ENCODE results near the gene REXO4. TPM values are rescaled to one million over a fixed set of nuclear protein-coding genes. Genes with fewer than 3 reads are reported as not detected.
A peak's percentile ranks its signal among the peaks of the same experiment; 100 is the strongest.

Gene REXO4
- total RNA-seq, 1 donor from 2014 or later, result 22.5 TPM

- H3K9me3 Mint-ChIP-seq (ENCODE audit: unreplicated experiment), result no peaks in the 10 kb centered on the region
- no peak overlapping the region for H3K4me3 Mint-ChIP-seq (ENCODE audit: unreplicated experiment)
These were observed 44.2 kb upstream of the REXO4 start for GRCh38 chr9:133461975-133462374.

GRCh38 chr9:133460405-133461175 is 42.8 kb upstream of the REXO4 start:
- no peaks in the 10 kb centered on the region for H3K4me1 Mint-ChIP-seq (ENCODE audit: low read depth, unreplicated experiment)
- peak overlapping the region; percentile 37 for H2AFZ ChIP-seq (ENCODE audit: low read depth, low read length)

More at GRCh38 chr9:133461975-133462374, 44.2 kb upstream of the REXO4 start:
- Histone ChIP-seq H3K4me2 (ENCODE audit: low read length) (no peak overlapping the region), H4K20me1 (ENCODE audit: insufficient read depth, low read length) (peaks cover 36% of the 10 kb centered on the region), H3K9ac (ENCODE audit: low read length) (no peak overlapping the region), H3K4me3 (ENCODE audit: insufficient read depth, low read depth, low read length) (no peak overlapping the region), H3K27me3 (ENCODE audit: insufficient read depth, low read length) (peaks cover 3% of the 10 kb centered on the region), H2AFZ (ENCODE audit: low read depth, low read length) (no peak overlapping the region), H3K36me3 (ENCODE audit: insufficient read depth, low read length) (no peaks in the 10 kb centered on the region), H3K27ac (ENCODE audit: low read depth, low read length) (no peak overlapping the region), H3K9me3 (ENCODE audit: insufficient read depth, low read depth, low read length) (no peaks in the 10 kb centered on the region), H3K4me1 (ENCODE audit: insufficient read depth, low read length) (peaks cover 4% of the 10 kb centered on the region), H3K79me2 (ENCODE audit: insufficient read depth, low read length) (no peaks in the 10 kb centered on the region)
- peaks cover 4% of the 10 kb centered on the region for H3K36me3 Mint-ChIP-seq (ENCODE audit: low read depth, unreplicated experiment)
- H3K4me1 Mint-ChIP-seq (ENCODE audit: low read depth, unreplicated experiment), result no peaks in the 10 kb centered on the region
- DNase-seq (ENCODE audit: low read depth) (no peak), FAIRE-seq (no peak)
- TF ChIP-seq CTCF (IDR thresholded peaks at IDR 0.05; ENCODE audit: insufficient read depth, low read depth, low read length) (no peak), EZH2 (IDR thresholded peaks at IDR 0.05; ENCODE audit: insufficient read depth, low read length) (no peak)
- no peak overlapping the region for H3K27ac Mint-ChIP-seq (ENCODE audit: unreplicated experiment)
- H3K27me3 Mint-ChIP-seq (ENCODE audit: low read depth, unreplicated experiment), result no peaks in the 10 kb centered on the region

More at GRCh38 chr9:133460405-133461175, 42.8 kb upstream of the REXO4 start:
- peak overlapping the region; percentile 85 for H3K27ac ChIP-seq (ENCODE audit: low read depth, low read length)
- H3K4me2 ChIP-seq (ENCODE audit: low read length), result peak overlapping the region; percentile 98
- H3K4me3 ChIP-seq (ENCODE audit: insufficient read depth, low read depth, low read length), result peak overlapping the region; percentile 87
- H3K27me3 Mint-ChIP-seq (ENCODE audit: low read depth, unreplicated experiment), result no peaks in the 10 kb centered on the region
- H3K4me3 Mint-ChIP-seq (ENCODE audit: unreplicated experiment), result peak overlapping the region; percentile 87
- TF ChIP-seq EZH2 (IDR thresholded peaks at IDR 0.05; ENCODE audit: insufficient read depth, low read length) (no peak), CTCF (IDR thresholded peaks at IDR 0.05; ENCODE audit: insufficient read depth, low read depth, low read length) (no peak)
- DNase-seq (ENCODE audit: low read depth) (no peak), FAIRE-seq (no peak)
- peaks cover 3% of the 10 kb centered on the region for H3K27me3 ChIP-seq (ENCODE audit: insufficient read depth, low read length)
- H3K9me3 ChIP-seq (ENCODE audit: insufficient read depth, low read depth, low read length), result no peaks in the 10 kb centered on the region
- H4K20me1 ChIP-seq (ENCODE audit: insufficient read depth, low read length), result peaks cover 36% of the 10 kb centered on the region
- no peaks in the 10 kb centered on the region for H3K9me3 Mint-ChIP-seq (ENCODE audit: unreplicated experiment)
- H3K27ac Mint-ChIP-seq (ENCODE audit: unreplicated experiment), result peak overlapping the region; percentile 86
- H3K36me3 Mint-ChIP-seq (ENCODE audit: low read depth, unreplicated experiment), result peaks cover 4% of the 10 kb centered on the region
- peaks cover 4% of the 10 kb centered on the region for H3K4me1 ChIP-seq (ENCODE audit: insufficient read depth, low read length)
- H3K79me2 ChIP-seq (ENCODE audit: insufficient read depth, low read length), result no peaks in the 10 kb centered on the region
- H3K36me3 ChIP-seq (ENCODE audit: insufficient read depth, low read length), result no peaks in the 10 kb centered on the region
- peak overlapping the region; percentile 95 for H3K9ac ChIP-seq (ENCODE audit: low read length)

Measured in astrocyte (in vitro differentiated cells and primary cell).